Left ventricle myocardium inferior (tissue), 1 donor: ENCODE measurements around the gene GRIN2D. TPM values are rescaled to one million over a fixed set of nuclear protein-coding genes. Genes with fewer than 3 reads are reported as not detected.
A peak's percentile ranks its signal among the peaks of the same experiment; 100 is the strongest.

ENCODE experiments used
- DNase-seq: peaks from one replicate; pipeline ENCODE4 v3.0.0-alpha.2; 2020
- H3K27ac ChIP-seq: fragments of 200-600 bp; replicated peaks from 2 replicates; pipeline ENCODE4 v1.8.0; 2021
- H3K27me3 ChIP-seq: fragments of 200-600 bp; 2 replicates; pipeline ENCODE4 v1.8.0; 2021; ENCODE audit warnings: low read depth
- H3K36me3 ChIP-seq: fragments of 200-600 bp; 2 replicates; pipeline ENCODE4 v1.8.0; 2021
- H3K4me1 ChIP-seq: fragments of 200-600 bp; 2 replicates; pipeline ENCODE4 v1.8.0; 2021
- H3K4me3 ChIP-seq: fragments of 200-600 bp; 2 replicates; pipeline ENCODE4 v1.8.0; 2021; ENCODE audit warnings: mild to moderate bottlenecking, moderate library complexity
- H3K9me3 ChIP-seq: fragments of 200-600 bp; replicated peaks from 2 replicates; pipeline ENCODE4 v1.8.0; 2021
- intact Hi-C: fragments of 100-400 bp; cut with micrococcal nuclease; formaldehyde crosslinking; loops from one replicate; pipeline ENCODE4 v1.11.0; 2022
- total RNA-seq: library from RNA; stranded (reverse); fragmentation: NEBNext Ultra II Directional; extraction: Animal tissue kit (Norgen Biotek cat#: 25700); gene quantifications from one replicate; pipeline ENCODE4 v1.2.1, GENCODE V29; 2021
- TF ChIP-seq, protein P1 (sequence below): fragments of 200-600 bp; IDR thresholded peaks from 2 replicates; pipeline ENCODE4 v1.8.0; 2021; ENCODE audit warnings: antibody characterized with exemption, mild to moderate bottlenecking, borderline replicate concordance
- donor health status: DM: no; HTN: yes; CAD: no; lungs with severe emphysema.

The GRIN2D gene
- total RNA-seq, 1 donor from 2014 or later = 0.30 TPM

DNA sequence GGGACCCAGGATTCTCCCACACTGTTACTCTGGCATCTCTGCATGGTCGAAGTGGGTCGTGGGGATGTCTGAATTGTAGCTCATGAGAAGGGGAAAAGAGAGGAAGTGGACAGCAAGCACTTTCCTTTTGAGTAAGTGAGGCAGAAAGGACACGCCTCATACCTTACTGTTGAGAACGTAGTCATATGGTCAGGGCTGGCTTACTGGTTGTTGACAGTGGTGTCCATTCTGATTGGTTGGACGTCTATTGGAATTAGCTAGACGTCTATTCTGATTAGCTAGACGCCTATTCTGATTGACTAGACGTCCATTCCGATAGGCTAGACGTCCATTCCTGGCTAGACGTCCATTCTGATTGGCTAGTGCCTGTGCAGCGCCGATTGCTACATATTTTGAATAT lies 12.4 kb downstream of the GRIN2D start:
- DNase-seq = no peak
- no peaks in the 10 kb centered on the region for H3K9me3 ChIP-seq
- TF ChIP-seq, protein P1, sequence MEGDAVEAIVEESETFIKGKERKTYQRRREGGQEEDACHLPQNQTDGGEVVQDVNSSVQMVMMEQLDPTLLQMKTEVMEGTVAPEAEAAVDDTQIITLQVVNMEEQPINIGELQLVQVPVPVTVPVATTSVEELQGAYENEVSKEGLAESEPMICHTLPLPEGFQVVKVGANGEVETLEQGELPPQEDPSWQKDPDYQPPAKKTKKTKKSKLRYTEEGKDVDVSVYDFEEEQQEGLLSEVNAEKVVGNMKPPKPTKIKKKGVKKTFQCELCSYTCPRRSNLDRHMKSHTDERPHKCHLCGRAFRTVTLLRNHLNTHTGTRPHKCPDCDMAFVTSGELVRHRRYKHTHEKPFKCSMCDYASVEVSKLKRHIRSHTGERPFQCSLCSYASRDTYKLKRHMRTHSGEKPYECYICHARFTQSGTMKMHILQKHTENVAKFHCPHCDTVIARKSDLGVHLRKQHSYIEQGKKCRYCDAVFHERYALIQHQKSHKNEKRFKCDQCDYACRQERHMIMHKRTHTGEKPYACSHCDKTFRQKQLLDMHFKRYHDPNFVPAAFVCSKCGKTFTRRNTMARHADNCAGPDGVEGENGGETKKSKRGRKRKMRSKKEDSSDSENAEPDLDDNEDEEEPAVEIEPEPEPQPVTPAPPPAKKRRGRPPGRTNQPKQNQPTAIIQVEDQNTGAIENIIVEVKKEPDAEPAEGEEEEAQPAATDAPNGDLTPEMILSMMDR = no peak
- no peak overlapping the region for H3K27ac ChIP-seq
- no peaks in the 10 kb centered on the region for H3K36me3 ChIP-seq
- intact Hi-C loops = no loop called here
- no peaks in the 10 kb centered on the region for H3K4me1 ChIP-seq
- H3K27me3 ChIP-seq = peaks cover 33% of the 10 kb centered on the region
- H3K4me3 ChIP-seq = no peak overlapping the region

DNA sequence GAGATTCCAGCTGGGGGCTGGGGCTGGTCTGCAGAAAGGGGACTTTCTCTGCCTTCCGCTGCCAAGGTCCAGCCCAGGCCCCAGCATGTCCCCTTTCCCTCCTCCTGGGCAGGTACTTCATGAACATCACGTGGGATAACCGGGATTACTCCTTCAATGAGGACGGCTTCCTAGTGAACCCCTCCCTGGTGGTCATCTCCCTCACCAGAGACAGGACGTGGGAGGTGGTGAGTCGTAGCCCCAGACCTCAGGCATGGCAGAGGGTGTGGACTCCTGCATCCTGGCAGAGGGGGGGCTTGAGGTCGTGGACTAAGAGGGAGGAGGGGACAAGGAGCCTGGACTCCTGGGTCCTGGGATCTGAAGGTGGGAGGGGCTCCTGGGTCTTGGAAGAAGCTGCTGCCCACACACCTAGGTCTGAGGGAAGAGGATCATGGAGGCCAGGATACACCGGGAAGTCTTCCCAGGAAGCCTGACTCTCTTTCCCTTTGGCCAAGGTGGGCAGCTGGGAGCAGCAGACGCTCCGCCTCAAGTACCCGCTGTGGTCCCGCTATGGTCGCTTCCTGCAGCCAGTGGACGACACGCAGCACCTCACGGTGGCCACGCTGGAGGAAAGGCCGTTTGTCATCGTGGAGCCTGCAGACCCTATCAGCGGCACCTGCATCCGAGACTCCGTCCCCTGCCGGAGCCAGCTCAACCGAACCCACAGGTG lies 20.6 kb downstream of the GRIN2D start:
- peaks cover 26% of the 10 kb centered on the region for H3K27me3 ChIP-seq
- no peaks in the 10 kb centered on the region for H3K9me3 ChIP-seq
- TF ChIP-seq, protein P1 = no peak
- no peak overlapping the region for H3K27ac ChIP-seq
- peak overlapping the region; percentile 55 for H3K4me3 ChIP-seq
- H3K36me3 ChIP-seq = no peaks in the 10 kb centered on the region
- H3K4me1 ChIP-seq = peaks cover 23% of the 10 kb centered on the region
- DNase-seq = no peak
- intact Hi-C loops = no loop called here

DNA sequence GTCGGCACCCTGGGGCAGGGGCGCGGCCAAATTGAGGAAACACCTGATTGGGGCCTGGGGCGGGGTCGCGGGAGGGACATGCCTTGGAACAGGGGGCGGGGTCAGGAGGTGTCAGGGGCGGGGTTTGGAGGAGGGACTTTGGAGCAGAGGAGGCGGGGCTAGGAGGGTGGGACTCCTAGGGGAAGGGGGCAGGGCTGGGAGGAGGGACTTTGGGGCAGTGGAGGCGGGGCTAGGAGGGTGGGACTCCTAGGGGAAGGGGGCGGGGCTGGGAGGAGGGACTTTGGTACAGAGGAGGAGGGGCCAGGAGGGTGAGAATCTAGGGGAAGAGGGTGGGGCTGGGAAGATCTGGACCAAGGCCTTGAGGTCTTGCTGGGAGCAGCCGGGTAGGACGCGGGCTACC lies 21.9 kb downstream of the GRIN2D start:
- peak; percentile 81 for DNase-seq
- peak overlapping the region; percentile 55 for H3K4me3 ChIP-seq

DNA sequence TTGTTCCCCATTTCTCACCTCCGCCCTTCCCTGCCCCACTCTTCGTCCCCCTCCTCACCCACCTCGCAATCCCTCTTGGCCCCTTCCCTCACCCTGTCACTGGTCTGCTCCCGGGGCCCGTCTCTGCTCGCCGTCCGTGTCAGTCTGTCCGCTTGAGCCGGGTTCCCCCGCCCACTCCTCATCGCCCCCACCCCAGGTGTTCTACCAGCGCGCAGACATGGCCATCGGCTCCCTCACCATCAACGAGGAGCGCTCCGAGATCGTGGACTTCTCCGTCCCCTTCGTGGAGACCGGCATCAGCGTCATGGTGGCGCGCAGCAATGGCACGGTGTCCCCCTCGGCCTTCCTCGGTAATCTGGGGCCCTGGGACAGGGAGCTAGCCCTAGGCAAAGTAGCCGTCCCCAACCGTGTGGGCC lies 22.3 kb downstream of the GRIN2D start:
- H3K36me3 ChIP-seq = no peaks in the 10 kb centered on the region
- intact Hi-C loops = no loop called here
- H3K27ac ChIP-seq = no peak overlapping the region
- no peak for DNase-seq
- H3K27me3 ChIP-seq = peaks cover 17% of the 10 kb centered on the region
- peaks cover 23% of the 10 kb centered on the region for H3K4me1 ChIP-seq
- no peaks in the 10 kb centered on the region for H3K9me3 ChIP-seq
- peak overlapping the region; percentile 49 for H3K4me3 ChIP-seq
- TF ChIP-seq, protein P1 = no peak

More for the DNA sequence above, 21.9 kb downstream of the GRIN2D start:
- TF ChIP-seq, protein P1 = no peak
- H3K9me3 ChIP-seq = no peaks in the 10 kb centered on the region
- peaks cover 17% of the 10 kb centered on the region for H3K27me3 ChIP-seq
- H3K36me3 ChIP-seq = no peaks in the 10 kb centered on the region
- intact Hi-C loops = no loop called here
- H3K4me1 ChIP-seq = peaks cover 23% of the 10 kb centered on the region
- H3K27ac ChIP-seq = no peak overlapping the region

DNA sequence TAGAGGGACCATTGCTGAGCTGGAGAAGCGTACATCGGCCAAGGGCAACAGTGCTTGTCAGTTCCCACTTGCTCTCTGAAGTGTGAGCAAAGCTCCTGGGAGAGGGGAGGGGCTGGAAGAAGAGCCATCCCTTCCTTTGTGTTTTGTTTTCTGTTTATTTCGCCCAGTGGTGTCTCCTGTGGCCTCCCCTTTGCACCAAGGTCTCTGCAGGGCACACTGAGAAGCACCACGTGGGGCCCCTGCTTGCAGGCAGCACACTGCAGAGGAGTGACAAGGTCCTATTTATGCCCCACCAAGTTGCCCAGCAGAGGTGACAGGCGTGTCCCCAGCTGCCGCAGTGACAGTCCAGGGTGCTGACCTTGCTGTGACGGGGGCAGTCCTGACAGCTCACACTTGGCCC lies 24.0 kb downstream of the GRIN2D start:
- DNase-seq = no peak

More for the DNA sequence above, 24.0 kb downstream of the GRIN2D start:
- Histone ChIP-seq H3K4me1 (peaks cover 23% of the 10 kb centered on the region), H3K36me3 (no peaks in the 10 kb centered on the region), H3K27me3 (peaks cover 17% of the 10 kb centered on the region), H3K27ac (peak overlapping the region; percentile 61), H3K9me3 (no peaks in the 10 kb centered on the region), H3K4me3 (no peak overlapping the region)
- intact Hi-C loops = no loop called here
- TF ChIP-seq, protein P1 = no peak
